Right hindlimb (tissue), 1 donor: ENCODE data around the gene HOXA5.

Experiments used
- DNase-seq: peaks from one replicate; pipeline ENCODE4 v3.0.0-alpha.2; 2018

Gene HOXA5

DNA sequence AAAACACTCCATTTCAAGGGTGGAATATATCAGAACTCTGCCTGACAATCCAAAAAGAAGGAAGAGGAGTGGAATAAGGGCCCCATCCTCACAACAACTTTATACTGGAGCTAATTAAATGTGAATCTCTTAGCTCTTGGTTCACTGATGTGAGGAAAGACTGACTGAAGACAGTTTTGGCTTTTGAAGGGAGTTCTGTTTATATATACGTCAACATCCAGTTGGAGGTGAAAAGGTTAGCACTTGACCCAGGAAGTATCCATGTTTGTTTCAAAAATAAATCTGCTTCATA, 50.7 kb downstream of the HOXA5 start:
- DNase-seq, result no peak

DNA sequence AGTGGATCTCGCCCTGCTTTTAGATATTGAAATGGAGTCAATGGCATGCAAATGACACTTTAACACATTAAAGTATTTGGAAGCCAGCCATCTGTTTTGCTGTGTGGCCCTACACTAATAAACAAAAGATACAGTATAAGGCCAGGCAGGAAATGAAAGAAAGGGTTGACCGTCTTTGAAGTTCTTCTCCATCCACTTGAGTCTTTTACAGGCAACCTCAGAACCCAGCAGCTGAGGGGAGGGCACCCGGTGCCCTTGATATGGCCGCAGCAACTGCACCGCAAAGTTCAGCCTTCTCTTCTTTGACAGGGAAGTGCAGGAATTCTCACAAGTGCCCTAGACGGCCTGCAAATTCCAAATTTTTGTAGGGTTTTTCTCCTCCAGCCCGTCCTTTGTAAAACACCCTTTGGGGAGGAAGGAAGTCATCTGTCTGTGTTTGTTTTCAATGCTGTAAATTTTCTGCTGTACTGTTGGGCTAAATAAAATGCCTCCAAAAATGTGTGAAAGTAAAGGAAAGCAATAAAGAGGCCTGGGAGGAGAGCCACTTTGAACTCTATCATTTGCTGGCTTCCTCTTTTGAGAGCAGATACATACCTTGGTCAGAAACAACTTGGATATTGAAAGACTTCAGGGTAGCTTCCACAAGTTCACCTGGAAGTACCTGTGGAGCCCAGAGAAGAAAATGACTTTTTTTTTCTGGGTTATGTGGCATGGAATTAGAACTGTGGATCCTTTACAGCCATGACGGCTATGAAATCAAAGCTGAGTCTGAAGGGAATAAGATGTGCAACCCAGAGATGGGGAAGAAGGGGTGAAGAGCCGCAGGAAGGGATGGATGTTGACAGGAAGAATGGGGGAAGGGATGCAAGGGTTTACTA, 51.3 kb downstream of the HOXA5 start:
- no peak for DNase-seq

DNA sequence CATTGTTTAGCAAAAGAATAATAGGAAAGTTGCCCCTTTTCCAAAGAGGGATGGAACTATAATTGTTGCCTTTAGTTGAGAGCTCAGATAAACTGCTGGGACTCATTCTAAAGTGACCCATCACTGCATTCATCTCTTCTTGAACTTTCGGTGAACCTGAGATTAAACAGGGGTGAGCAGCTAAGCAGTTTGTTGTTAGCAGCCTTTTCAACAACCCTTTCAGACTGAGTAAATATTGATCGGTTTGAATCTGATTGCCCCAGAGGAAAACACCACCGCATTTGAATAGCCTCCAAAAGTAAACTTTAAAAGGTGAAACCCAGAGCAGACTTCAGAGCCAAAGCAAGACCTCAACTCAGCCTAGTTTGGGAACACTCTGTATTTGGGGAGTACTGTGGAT, 52.4 kb downstream of the HOXA5 start:
- DNase-seq, result no peak
